Central memory CD8-positive, alpha-beta T cell (primary cell): ENCODE measurements around the gene ERI2.

Experiments
- ATAC-seq: fragments of 150-1000 bp; cut with Tn5 transposase; replicated peaks from 2 replicates; pipeline ENCODE4 v1.10.0; 2022; ENCODE audit warnings: mild to moderate bottlenecking, moderate FRiP score, moderate number of reproducible peaks; ENCODE audit not compliant: poor library complexity, severe bottlenecking; ENCODE audit errors: extremely low read depth
- DNase-seq, 2 donors: peaks; one replicate each; pipeline ENCODE4 v3.0.0; 2021; ENCODE audit warnings: low spot score in 2 of 2
- H3K27ac Mint-ChIP-seq: one replicate; pipeline ENCODE4 v1.8.0; 2022; ENCODE audit warnings: low read depth, mild to moderate bottlenecking, moderate library complexity, mixed read lengths
- H3K27me3 Mint-ChIP-seq: one replicate; pipeline ENCODE4 v1.8.0; 2022; ENCODE audit warnings: mixed read lengths
- H3K36me3 Mint-ChIP-seq: one replicate; pipeline ENCODE4 v1.8.0; 2022; ENCODE audit warnings: mild to moderate bottlenecking, moderate library complexity, mixed read lengths; ENCODE audit not compliant: insufficient read depth
- H3K4me1 Mint-ChIP-seq: one replicate; pipeline ENCODE4 v1.8.0; 2022; ENCODE audit warnings: mixed read lengths
- H3K4me3 Mint-ChIP-seq: one replicate; pipeline ENCODE4 v1.8.0; 2022; ENCODE audit warnings: mild to moderate bottlenecking, moderate library complexity, mixed read lengths
- H3K9me3 Mint-ChIP-seq: one replicate; pipeline ENCODE4 v1.8.0; 2022; ENCODE audit warnings: mixed read lengths

The ERI2 gene

GRCh38 chr16:20750558-20750957, 55.7 kb downstream of the ERI2 start:
- ATAC-seq = no peak
- H3K4me1 Mint-ChIP-seq = no peaks in the 10 kb centered on the region

GRCh38 chr16:20749474-20749873, 56.8 kb downstream of the ERI2 start:
- ATAC-seq (no peak), DNase-seq (no peak)
- Mint-ChIP-seq H3K27ac (no peak overlapping the region), H3K4me1 (no peaks in the 10 kb centered on the region), H3K27me3 (peaks cover 32% of the 10 kb centered on the region), H3K9me3 (peaks cover 9% of the 10 kb centered on the region), H3K36me3 (no peaks in the 10 kb centered on the region), H3K4me3 (no peak overlapping the region)

More at GRCh38 chr16:20750558-20750957, 55.7 kb downstream of the ERI2 start:
- Mint-ChIP-seq H3K9me3 (peaks cover 9% of the 10 kb centered on the region), H3K27me3 (peaks cover 32% of the 10 kb centered on the region), H3K36me3 (no peaks in the 10 kb centered on the region), H3K27ac (no peak overlapping the region), H3K4me3 (no peak overlapping the region)
- no peak for DNase-seq

- H3K4me3 Mint-ChIP-seq = no peak overlapping the region
- no peak for DNase-seq
- no peak overlapping the region for H3K27ac Mint-ChIP-seq
- no peaks in the 10 kb centered on the region for H3K4me1 Mint-ChIP-seq
- no peaks in the 10 kb centered on the region for H3K36me3 Mint-ChIP-seq
- peaks cover 9% of the 10 kb centered on the region for H3K9me3 Mint-ChIP-seq
- no peak for ATAC-seq
- peaks cover 10% of the 10 kb centered on the region for H3K27me3 Mint-ChIP-seq
Measured at GRCh38 chr16:20747030-20747816, 59.0 kb downstream of the ERI2 start.

GRCh38 chr16:20746461-20746860, 59.8 kb downstream of the ERI2 start:
- no peak for ATAC-seq
- Mint-ChIP-seq H3K9me3 (peaks cover 9% of the 10 kb centered on the region), H3K27me3 (peaks cover 9% of the 10 kb centered on the region), H3K27ac (no peak overlapping the region), H3K4me1 (no peaks in the 10 kb centered on the region), H3K36me3 (peaks cover 3% of the 10 kb centered on the region), H3K4me3 (no peak overlapping the region)
- DNase-seq = no peak
